Adrenal gland (tissue), 12 donors: Measurements from ENCODE around the gene CELA3B. TPM values are rescaled to one million over a fixed set of nuclear protein-coding genes. Genes with fewer than 3 reads are reported as not detected.
"Not testable (repeated sequence)": the region's sequence is repeated elsewhere in the genome, so short reads cannot be mapped to it uniquely, and the experiment has no call there.

ENCODE experiments used
- DNase-seq, 7 donors: peaks; one replicate each; pipeline ENCODE4 v3.0.0-alpha.2; 2019 to 2020
- H3K27ac ChIP-seq, 5 donors: fragments of 200-600 bp; sonication (generic) in 4 of 5; 1 replicate in 3 of 5; 2 replicates in 2 of 5; pipeline versions ENCODE4 v1.5.1 to v1.8.0; 2016 to 2020; ENCODE audit warnings: mild to moderate bottlenecking in 1 of 5
- H3K27me3 ChIP-seq: fragments of 200-600 bp; 2 replicates; pipeline ENCODE4 v1.8.0; 2021
- H3K36me3 ChIP-seq, 2 donors: fragments of 200-600 bp; replicated peaks in 1 of 2; 1 replicate in 1 of 2; 2 replicates in 1 of 2; pipeline versions ENCODE4 v1.5.1 to v1.8.0; 2018 to 2022
- H3K4me1 ChIP-seq, 2 donors: fragments of 200-600 bp; replicated peaks in 1 of 2; 1 replicate in 1 of 2; 2 replicates in 1 of 2; pipeline versions ENCODE4 v1.5.1 to v1.8.0; 2018 to 2021
- H3K4me3 ChIP-seq, 4 donors: fragments of 200-600 bp; sonication (generic) in 3 of 4; one replicate each; pipeline ENCODE4 v1.5.1; 2016 to 2018
- H3K9me3 ChIP-seq, 3 donors: fragments of 200-600 bp; sonication (generic) in 1 of 3; replicated peaks in 1 of 3; 1 replicate in 2 of 3; 2 replicates in 1 of 3; pipeline versions ENCODE4 v1.5.1 to v1.8.0; 2016 to 2021
- WGBS, 4 donors: extraction: QIAGEN DNeasy Blood & Tissue Kit in 2 of 4; methylation state at CpG; one replicate each; pipeline versions ENCODE4 v1.1.5 to v1.1.7; 2013 to 2017; 5-methylcytosine and 5-hydroxymethylcytosine counted together
- intact Hi-C, 2 donors: fragments of 100-400 bp; cut with DNase I; formaldehyde crosslinking; loops; one replicate each; pipeline versions ENCODE4 v1.14.1 to v1.15.0; 2022 to 2023
- polyA plus RNA-seq, 3 donors: library from polyadenylated mRNA; stranded (reverse); fragments of 200-250 nt in 2 of 3; fragments of 350-450 nt in 1 of 3; fragmentation: Illumina TruSeq in 1 of 3; extraction: RNeasy Lipid Tissue Mini Kit (QIAGEN cat#74804) in 1 of 3; gene quantifications; one replicate each; pipeline ENCODE4 v1.2.3, GENCODE V29; 2013 to 2014
- total RNA-seq, 9 donors: library from RNA; depleted of rRNA in 4 of 9; stranded (reverse); fragments of >200 nt in 4 of 9; fragments of 120-200 nt in 1 of 9; fragmentation: NEBNext Ultra II Directional in 1 of 9; extraction: Animal tissue kit (Norgen Biotek cat#: 25700) in 1 of 9; gene quantifications; one replicate each; pipeline versions ENCODE4 v1.1.0 to v1.2.4, GENCODE V29; 2013 to 2023
- TF ChIP-seq, protein P1 (sequence below), 6 experiments: fragments of 450-650 bp in 4 of 6; fragments of 200-600 bp in 2 of 6; sonication (generic) in 1 of 6; IDR thresholded peaks; 1 replicate in 5 of 6; 2 replicates in 1 of 6; pipeline versions ENCODE4 v1.5.1 to v1.8.0; 2016 to 2021; ENCODE audit warnings: antibody characterized with exemption in 6 of 6, mild to moderate bottlenecking in 2 of 6, moderate library complexity in 1 of 6
- donor health status: healthy with polysubstance abuse.
- donor health status: Bipolar disorder and iron deficiency.
- donor health status: DM: yes; HTN: yes; CAD: no.
- donor health status: DM: no; HTN: no; CAD: no.
- donor health status: DM: no; HTN: no; CAD: no.
- donor health status: DM: yes; HTN: yes; CAD: no.

CELA3B gene
- total and polyA plus RNA-seq, 12 donors: 0.80 to 7.0 (median 0.84) TPM; not detected in 7

DNA sequence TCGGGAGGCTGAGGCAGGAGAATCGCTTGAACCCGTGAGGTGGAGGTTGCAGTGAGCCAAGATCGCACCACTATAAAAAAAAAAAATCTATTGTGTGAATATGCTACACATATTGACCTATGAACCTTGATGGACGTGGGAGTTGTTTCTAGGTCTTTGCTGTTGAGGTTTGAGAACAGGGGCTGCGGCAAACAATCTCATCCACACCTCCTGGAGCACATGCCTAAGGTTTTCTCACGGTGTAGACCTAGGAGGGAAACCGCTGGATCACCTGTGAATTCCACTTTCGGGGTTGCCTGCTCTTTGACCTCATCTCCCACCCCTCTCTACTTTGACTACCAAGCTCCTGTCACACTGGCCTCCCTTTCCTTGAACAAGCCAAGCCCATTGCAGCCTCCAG lies 1.5 kb upstream of the CELA3B start:
- DNase-seq, H3K36me3 ChIP-seq, intact Hi-C loops, H3K9me3 ChIP-seq, H3K4me1 ChIP-seq, H3K27me3 ChIP-seq, H3K4me3 ChIP-seq, H3K27ac ChIP-seq: not testable (repeated sequence)
- 92 to 97% (median 95%) methylated on average over 9 of the region's 9 CpGs for WGBS, 4 donors

GRCh38 chr1:21978209-21978608 lies 1.4 kb downstream of the CELA3B start:
- not testable (repeated sequence) for DNase-seq, H3K4me3 ChIP-seq
- 89 to 96% (median 92%) methylated on average over 9 to 11 of the region's 11 CpGs for WGBS, 4 donors

GRCh38 chr1:21980515-21981220 lies 3.8 kb downstream of the CELA3B start:
- intact Hi-C loops, H3K36me3 ChIP-seq, H3K4me1 ChIP-seq, H3K27me3 ChIP-seq, H3K4me3 ChIP-seq, H3K9me3 ChIP-seq, H3K27ac ChIP-seq: not testable (repeated sequence)
- peak in 2 of 7 donors; percentile 32 to 69 for DNase-seq
- TF ChIP-seq, protein P1, sequence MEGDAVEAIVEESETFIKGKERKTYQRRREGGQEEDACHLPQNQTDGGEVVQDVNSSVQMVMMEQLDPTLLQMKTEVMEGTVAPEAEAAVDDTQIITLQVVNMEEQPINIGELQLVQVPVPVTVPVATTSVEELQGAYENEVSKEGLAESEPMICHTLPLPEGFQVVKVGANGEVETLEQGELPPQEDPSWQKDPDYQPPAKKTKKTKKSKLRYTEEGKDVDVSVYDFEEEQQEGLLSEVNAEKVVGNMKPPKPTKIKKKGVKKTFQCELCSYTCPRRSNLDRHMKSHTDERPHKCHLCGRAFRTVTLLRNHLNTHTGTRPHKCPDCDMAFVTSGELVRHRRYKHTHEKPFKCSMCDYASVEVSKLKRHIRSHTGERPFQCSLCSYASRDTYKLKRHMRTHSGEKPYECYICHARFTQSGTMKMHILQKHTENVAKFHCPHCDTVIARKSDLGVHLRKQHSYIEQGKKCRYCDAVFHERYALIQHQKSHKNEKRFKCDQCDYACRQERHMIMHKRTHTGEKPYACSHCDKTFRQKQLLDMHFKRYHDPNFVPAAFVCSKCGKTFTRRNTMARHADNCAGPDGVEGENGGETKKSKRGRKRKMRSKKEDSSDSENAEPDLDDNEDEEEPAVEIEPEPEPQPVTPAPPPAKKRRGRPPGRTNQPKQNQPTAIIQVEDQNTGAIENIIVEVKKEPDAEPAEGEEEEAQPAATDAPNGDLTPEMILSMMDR (IDR thresholded peaks at IDR 0.05): peak in 1 of 6 experiments; percentile 12
- WGBS, 4 donors: 69 to 78% (median 75%) methylated on average over 5 to 18 of the region's 21 CpGs; no CpG with 5 or more reads in 1 of the 4 donors

More at GRCh38 chr1:21978209-21978608, 1.4 kb downstream of the CELA3B start:
- H3K36me3 ChIP-seq, H3K27me3 ChIP-seq, intact Hi-C loops, H3K27ac ChIP-seq, H3K9me3 ChIP-seq, H3K4me1 ChIP-seq: not testable (repeated sequence)

GRCh38 chr1:21981253-21981652 lies 4.4 kb downstream of the CELA3B start:
- H3K36me3 ChIP-seq, H3K4me3 ChIP-seq, H3K4me1 ChIP-seq, H3K27ac ChIP-seq, intact Hi-C loops, H3K27me3 ChIP-seq, H3K9me3 ChIP-seq: not testable (repeated sequence)
- peak; percentile 35 to 78 (median 64) for DNase-seq
- 41 to 51% methylated on average over 2 of the region's 4 CpGs; no CpG with 5 or more reads in 2 of the 4 donors for WGBS, 4 donors

DNA sequence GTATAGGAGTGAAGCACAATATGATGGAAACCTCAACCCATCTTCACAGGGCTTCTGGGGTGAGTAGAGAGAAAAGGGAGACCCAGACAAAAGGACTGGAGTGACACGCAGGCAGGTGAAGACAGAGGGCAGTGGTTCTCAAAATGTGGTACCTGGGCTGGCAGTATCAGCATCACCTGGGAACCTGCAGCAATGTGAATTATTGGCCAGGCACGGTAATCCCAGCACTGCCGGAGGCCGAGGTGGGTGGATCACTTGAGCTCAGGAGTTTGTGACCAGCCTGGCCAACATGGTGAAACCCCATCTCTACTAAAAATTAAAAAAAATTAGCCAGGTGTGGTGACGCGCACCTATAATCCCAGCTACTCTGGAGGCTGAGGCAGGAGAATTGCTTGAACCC lies 5.3 kb downstream of the CELA3B start:
- H3K36me3 ChIP-seq, H3K9me3 ChIP-seq, H3K4me1 ChIP-seq, H3K27ac ChIP-seq, H3K4me3 ChIP-seq, DNase-seq, H3K27me3 ChIP-seq, intact Hi-C loops: not testable (repeated sequence)
- WGBS, 4 donors: 90 to 92% (median 91%) methylated on average over 6 of the region's 6 CpGs

DNA sequence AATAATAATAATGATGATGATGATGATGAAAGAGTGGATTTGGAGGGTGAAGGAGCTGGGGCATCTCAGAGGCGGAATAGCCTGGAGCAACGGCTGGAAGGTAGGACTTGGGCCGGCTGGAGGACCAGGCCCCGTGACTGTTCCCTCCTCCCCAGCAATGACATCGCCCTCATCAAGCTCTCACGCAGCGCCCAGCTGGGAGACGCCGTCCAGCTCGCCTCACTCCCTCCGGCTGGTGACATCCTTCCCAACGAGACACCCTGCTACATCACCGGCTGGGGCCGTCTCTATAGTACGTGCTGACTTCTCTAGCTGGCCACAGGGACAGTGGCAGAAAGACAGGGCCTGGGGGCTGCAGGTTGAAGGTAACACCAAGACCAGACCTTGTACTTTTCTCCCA lies 6.7 kb downstream of the CELA3B start:
- H3K36me3 ChIP-seq, DNase-seq, H3K4me3 ChIP-seq, H3K27me3 ChIP-seq, H3K4me1 ChIP-seq, intact Hi-C loops, H3K27ac ChIP-seq, H3K9me3 ChIP-seq: not testable (repeated sequence)
- 59 to 78% (median 71%) methylated on average over 4 to 8 of the region's 15 CpGs for WGBS, 4 donors

DNA sequence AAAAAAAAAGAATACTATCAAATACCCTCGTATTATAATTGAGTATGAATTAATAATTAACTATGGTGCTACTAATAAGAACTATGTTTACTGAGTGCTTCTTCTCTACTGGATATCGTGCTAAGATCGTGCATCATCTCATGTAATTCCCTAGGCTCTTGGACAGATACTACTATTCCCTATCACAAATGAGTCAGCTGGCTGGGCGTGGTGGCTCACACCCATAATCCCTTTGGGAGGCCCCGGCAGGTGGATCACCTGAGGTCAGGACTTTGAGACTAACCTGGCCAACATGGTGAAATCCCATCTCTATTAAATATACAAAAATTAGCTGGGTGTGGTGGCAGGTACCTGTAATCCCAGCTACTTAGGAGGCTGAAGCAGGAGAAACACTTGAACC lies 9.1 kb downstream of the CELA3B start:
- H3K27me3 ChIP-seq, intact Hi-C loops, DNase-seq, H3K9me3 ChIP-seq, H3K4me3 ChIP-seq, H3K36me3 ChIP-seq, H3K27ac ChIP-seq, H3K4me1 ChIP-seq: not testable (repeated sequence)
- WGBS, 4 donors: 0 to 100% (median 71%) methylated on average over 1 to 5 of the region's 5 CpGs; no CpG with 5 or more reads in 1 of the 4 donors

DNA sequence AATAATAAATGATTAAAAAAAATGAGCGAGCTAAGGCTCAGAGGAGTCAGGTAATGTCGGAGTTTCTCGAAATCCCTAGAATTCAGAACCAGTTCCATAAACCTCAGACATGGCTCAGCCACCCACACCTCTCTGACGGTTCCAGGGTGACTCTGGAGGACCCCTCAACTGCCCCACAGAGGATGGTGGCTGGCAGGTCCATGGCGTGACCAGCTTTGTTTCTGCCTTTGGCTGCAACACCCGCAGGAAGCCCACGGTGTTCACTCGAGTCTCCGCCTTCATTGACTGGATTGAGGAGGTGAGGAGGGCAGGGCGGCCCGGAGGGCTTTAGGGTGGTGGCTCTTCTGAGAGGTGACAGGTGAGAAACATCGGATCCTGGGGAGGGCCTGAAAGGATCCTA lies 9.6 kb downstream of the CELA3B start:
- H3K9me3 ChIP-seq, H3K4me3 ChIP-seq, H3K36me3 ChIP-seq, H3K27me3 ChIP-seq, H3K27ac ChIP-seq, DNase-seq, intact Hi-C loops, H3K4me1 ChIP-seq: not testable (repeated sequence)
- WGBS, 4 donors: 89 to 94% (median 90%) methylated on average over 5 to 10 of the region's 12 CpGs

DNA sequence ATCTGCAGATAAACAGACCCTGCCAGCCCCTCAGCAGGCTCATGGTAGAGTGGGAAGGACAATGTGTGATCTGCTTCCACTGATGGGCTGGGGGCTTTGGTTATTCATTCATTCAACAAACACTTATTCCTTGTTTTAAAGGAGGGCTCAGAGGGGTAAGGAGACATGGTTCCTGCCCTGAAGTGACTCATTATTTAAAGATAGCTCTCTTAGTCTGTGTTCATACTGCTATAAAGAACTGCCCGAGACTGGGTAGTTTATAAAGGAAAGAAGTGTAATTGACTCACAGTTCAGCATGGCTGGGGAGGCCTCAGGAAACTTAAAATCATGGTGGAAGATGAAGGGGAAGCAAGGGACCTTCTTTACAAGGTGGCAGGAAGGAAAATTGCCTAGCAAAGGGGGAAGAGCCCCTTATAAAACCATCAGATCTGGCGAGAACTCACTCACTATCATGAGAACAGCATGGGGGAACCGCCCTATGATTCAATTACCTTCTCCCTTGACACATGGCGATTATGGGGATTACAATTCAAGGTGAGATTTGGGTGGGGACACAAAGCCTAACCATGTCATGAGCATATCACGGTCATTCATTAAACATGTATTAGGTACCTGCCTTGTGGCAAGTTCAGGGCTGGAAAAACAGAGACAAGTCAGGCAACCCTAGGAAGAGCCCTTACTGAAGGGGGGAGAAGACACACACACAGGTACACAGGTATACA lies 13.0 kb downstream of the CELA3B start:
- H3K27ac ChIP-seq, H3K4me3 ChIP-seq, H3K36me3 ChIP-seq, intact Hi-C loops, H3K9me3 ChIP-seq, H3K4me1 ChIP-seq, H3K27me3 ChIP-seq, DNase-seq: not testable (repeated sequence)
- WGBS, 4 donors: 38 to 65% (median 59%) methylated on average over 2 to 3 of the region's 5 CpGs

- H3K27ac ChIP-seq, H3K4me1 ChIP-seq, H3K9me3 ChIP-seq, intact Hi-C loops, H3K4me3 ChIP-seq, H3K27me3 ChIP-seq, H3K36me3 ChIP-seq: not testable (repeated sequence)
- 36 to 83% (median 75%) methylated on average over 1 to 3 of the region's 3 CpGs for WGBS, 4 donors
- DNase-seq: peak in 1 of 7 donors; percentile 13
These were observed 15.4 kb downstream of the CELA3B start for GRCh38 chr1:21992186-21992585.
